K562 (cell line): ENCODE results near the gene PPT1. TPM values are rescaled to one million over a fixed set of nuclear protein-coding genes. Genes with fewer than 3 reads are reported as not detected.
A peak's percentile ranks its signal among the peaks of the same experiment; 100 is the strongest.

Experiments used
- ATAC-seq: fragments of 200-7000 bp; cut with Tn5 transposase; 3 replicates; pipeline ENCODE4 v1.9.1; 2020; ENCODE audit warnings: moderate library complexity
- BruUV-seq: library from RNA; stranded (reverse); fragments of 400-500 nt; replicated peaks from 2 replicates; lab custom pipeline; 2021; lab: Mats Ljungman, UMichigan
- CTCF ChIA-PET: fragments of 300-600 bp; formaldehyde crosslinking; extraction: SDS; loops from one replicate; lab custom pipeline; 2021; ENCODE audit warnings: low intra/inter-chr PET ratio; lab: Yijun Ruan, JAX
- POLR2A ChIA-PET: fragments of 300-600, 350-650 bp; sonication (Branson Sonifier 250); formaldehyde crosslinking; extraction: SDS; loops from one replicate; lab custom pipeline; 2021; ENCODE audit warnings: antibody characterized with exemption, inconsistent platforms; lab: Yijun Ruan, JAX
- DNase-seq, 4 experiments: peaks; one replicate each; pipeline versions ENCODE4 v3.0.0 to v3.0.0-alpha.2; 2011 to 2018; ENCODE audit warnings: low spot score in 3 of 4, mixed read lengths in 3 of 4; ENCODE audit errors: extremely low read depth in 1 of 4
- FAIRE-seq: peaks from 2 replicates; lab custom pipeline; 2011; peaks lifted over from hg19 to GRCh38; lab: Jason Lieb, UNC
- H2AFZ ChIP-seq: 2 replicates; pipeline ENCODE4 v1.6.0; 2011; ENCODE audit warnings: low read depth, low read length, control low read depth, inconsistent platforms
- H3K27ac ChIP-seq: fragments of 200-600 bp; 3 replicates; pipeline ENCODE4 v1.8.0; 2011; ENCODE audit warnings: low read depth, mild to moderate bottlenecking, control low read depth, inconsistent platforms, low read length, moderate library complexity, mixed read lengths; ENCODE audit errors: extremely low read depth
- H3K27me3 ChIP-seq, 2 experiments: fragments of 300-600 bp in 1 of 2; 2 replicates in 1 of 2; 3 replicates in 1 of 2; pipeline versions ENCODE4 v1.6.0 to v1.8.0; 2011; ENCODE audit warnings: inconsistent platforms in 2 of 2, low read length in 2 of 2, mild to moderate bottlenecking in 1 of 2, mixed read lengths in 1 of 2, moderate library complexity in 1 of 2; ENCODE audit not compliant: control insufficient read depth in 2 of 2, insufficient read depth in 2 of 2
- H3K36me3 ChIP-seq: fragments of 300-600 bp; 3 replicates; pipeline ENCODE4 v1.8.0; 2011; ENCODE audit warnings: mild to moderate bottlenecking, low read length, inconsistent platforms; ENCODE audit not compliant: control insufficient read depth, insufficient read depth
- H3K4me1 ChIP-seq, 2 experiments: fragments of 200-600 bp in 1 of 2; replicated peaks in 1 of 2; 2 replicates in 1 of 2; 3 replicates in 1 of 2; pipeline versions ENCODE4 v1.5.1 to v1.8.0; 2011; ENCODE audit warnings: inconsistent platforms in 2 of 2, low read length in 2 of 2, mild to moderate bottlenecking in 1 of 2, mixed read lengths in 1 of 2, moderate library complexity in 1 of 2; ENCODE audit not compliant: control insufficient read depth in 2 of 2, insufficient read depth in 2 of 2
- H3K4me2 ChIP-seq: 2 replicates; pipeline ENCODE4 v1.6.1; 2011; ENCODE audit warnings: low read length, control low read depth, inconsistent platforms, mixed read lengths; ENCODE audit not compliant: insufficient read depth
- H3K4me3 ChIP-seq: fragments of 200-600 bp; sonication (generic), shearing (Covaris generic); 2 replicates; pipeline ENCODE4 v1.5.1; 2016; ENCODE audit warnings: control low read depth, inconsistent platforms
- H3K79me2 ChIP-seq: fragments of 200-600 bp; 3 replicates; pipeline ENCODE4 v1.8.0; 2011; ENCODE audit warnings: low read length, inconsistent platforms; ENCODE audit not compliant: control insufficient read depth, insufficient read depth
- H3K9ac ChIP-seq, 2 experiments: 2 replicates each; pipeline versions ENCODE4 v1.6.0 to v1.6.1; 2011; ENCODE audit warnings: low read depth in 2 of 2, low read length in 2 of 2, control low read depth in 1 of 2, inconsistent platforms in 1 of 2, mild to moderate bottlenecking in 1 of 2, mixed read lengths in 1 of 2; ENCODE audit not compliant: insufficient read depth in 1 of 2
- H3K9me1 ChIP-seq: one replicate; pipeline ENCODE4 v1.6.0; 2011; ENCODE audit warnings: inconsistent platforms, mild to moderate bottlenecking, low read length, moderate library complexity; ENCODE audit not compliant: control insufficient read depth, insufficient read depth
- H3K9me3 ChIP-seq: replicated peaks from 2 replicates; pipeline ENCODE4 v1.5.1; 2011; ENCODE audit warnings: low read depth, low read length, inconsistent platforms; ENCODE audit not compliant: control insufficient read depth, insufficient read depth
- H4K20me1 ChIP-seq: replicated peaks from 2 replicates; pipeline ENCODE4 v1.6.1; 2011; ENCODE audit warnings: low read length, inconsistent platforms, mixed read lengths; ENCODE audit not compliant: control insufficient read depth, insufficient read depth
- CAMTA2 ChIP-seq: fragments of 250-450 bp; sonication (Bioruptor Pico); conservative IDR thresholded peaks from 2 replicates; pipeline ENCODE4 v1.5.1; 2022
- CBFB ChIP-seq: sonication (generic); formaldehyde crosslinking; IDR thresholded peaks from 2 replicates; pipeline ENCODE4 v1.4.0; 2020; ENCODE audit warnings: mild to moderate bottlenecking, missing genetic modification reagents
- CBX3 ChIP-seq, 2 experiments: IDR thresholded peaks; 1 replicate in 1 of 2; 2 replicates in 1 of 2; pipeline ENCODE4 v1.6.1; 2012; ENCODE audit warnings: inconsistent platforms in 2 of 2, low read length in 2 of 2, borderline replicate concordance in 1 of 2, control low read depth in 1 of 2
- DDX20 ChIP-seq: fragments of 450-650 bp; IDR thresholded peaks from 2 replicates; pipeline ENCODE4 v1.6.1; 2016; ENCODE audit warnings: missing genetic modification characterization, low read depth, mild to moderate bottlenecking, missing compliant biosample characterization, moderate library complexity
- E2F5 ChIP-seq: sonication (generic); formaldehyde crosslinking; IDR thresholded peaks from 2 replicates; pipeline ENCODE4 v1.8.0; 2022; ENCODE audit warnings: mild to moderate bottlenecking, missing genetic modification reagents
- ILF3 ChIP-seq: fragments of 450-650 bp; IDR thresholded peaks from 2 replicates; pipeline ENCODE4 v1.6.1; 2018; ENCODE audit warnings: antibody characterized with exemption, mild to moderate bottlenecking, moderate library complexity, borderline replicate concordance
- KLF13 ChIP-seq: fragments of 450-650 bp; IDR thresholded peaks from 2 replicates; pipeline ENCODE4 v1.6.1; 2016; ENCODE audit warnings: missing genetic modification characterization, low read depth, mild to moderate bottlenecking, missing compliant biosample characterization, moderate library complexity, borderline replicate concordance
- NFATC3 ChIP-seq: fragments of 450-650 bp; IDR thresholded peaks from 2 replicates; pipeline ENCODE4 v1.6.1; 2017; ENCODE audit warnings: mild to moderate bottlenecking
- NR2C1 ChIP-seq, 2 experiments: fragments of 450-650 bp; IDR thresholded peaks; 2 replicates each; pipeline ENCODE4 v1.6.1; 2017; ENCODE audit warnings: mild to moderate bottlenecking in 2 of 2, antibody characterized with exemption in 1 of 2, inconsistent platforms in 1 of 2, missing compliant biosample characterization in 1 of 2, missing genetic modification characterization in 1 of 2
- PBX2 ChIP-seq, 2 experiments: IDR thresholded peaks in 1 of 2; conservative IDR thresholded peaks in 1 of 2; 2 replicates each; pipeline ENCODE4 v1.6.1; 2016; ENCODE audit warnings: low read depth in 2 of 2, mild to moderate bottlenecking in 1 of 2, missing compliant biosample characterization in 1 of 2, missing genetic modification characterization in 1 of 2, moderate library complexity in 1 of 2
- PHB ChIP-seq: fragments of 250-450 bp; sonication (Bioruptor Pico); IDR thresholded peaks from 2 replicates; pipeline ENCODE4 v1.5.0; 2021
- PREB ChIP-seq: sonication (generic); formaldehyde crosslinking; IDR thresholded peaks from 2 replicates; pipeline ENCODE4 v1.8.1; 2023; ENCODE audit warnings: mild to moderate bottlenecking, missing genetic modification reagents
- SLC30A9 ChIP-seq: fragments of 250-450 bp; sonication (Bioruptor Pico); IDR thresholded peaks from 2 replicates; pipeline ENCODE4 v1.8.0; 2022; ENCODE audit warnings: mild to moderate bottlenecking, moderate library complexity
- SP1 ChIP-seq: sonication (generic); formaldehyde crosslinking; IDR thresholded peaks from 2 replicates; pipeline ENCODE4 v1.8.1; 2022; ENCODE audit warnings: mild to moderate bottlenecking, missing genetic modification reagents
- STAG1 ChIP-seq: sonication (generic); formaldehyde crosslinking; IDR thresholded peaks from 2 replicates; pipeline ENCODE4 v1.5.0; 2020; ENCODE audit warnings: missing genetic modification reagents, borderline replicate concordance
- TEAD1 ChIP-seq, 2 experiments: fragments of 450-650 bp in 1 of 2; sonication (generic) in 1 of 2; formaldehyde crosslinking; IDR thresholded peaks; 2 replicates each; pipeline versions ENCODE4 v1.4.0 to v1.8.0; 2020 to 2022; ENCODE audit warnings: mild to moderate bottlenecking in 2 of 2, missing genetic modification reagents in 1 of 2
- ZFP30 ChIP-seq: fragments of 250-450 bp; sonication (Bioruptor Pico); IDR thresholded peaks from 2 replicates; pipeline ENCODE4 v1.8.0; 2022; ENCODE audit warnings: moderate library complexity, mild to moderate bottlenecking, inconsistent platforms, borderline replicate concordance
- ZFPM2 ChIP-seq: fragments of 250-450 bp; sonication (Bioruptor Pico); IDR thresholded peaks from 2 replicates; pipeline ENCODE4 v1.5.1; 2022; ENCODE audit warnings: mild to moderate bottlenecking
- WGBS: fragments of 100-300 bp; shearing (Covaris generic); methylation state at CpG from one replicate; pipeline ENCODE4 v1.1.6; 2016; ENCODE audit warnings: low coverage, mixed read lengths; ENCODE audit not compliant: insufficient coverage; ENCODE audit errors: missing lambda C conversion rate; 5-methylcytosine and 5-hydroxymethylcytosine counted together
- in situ Hi-C: fragments of 300-500 bp; cut with MboI; formaldehyde crosslinking; loops from 4 replicates; pipeline ENCODE4 v1.15.0; 2018; ENCODE audit warnings: inconsistent platforms, mixed read lengths
- intact Hi-C: fragments of 100-400 bp; cut with micrococcal nuclease; formaldehyde crosslinking; loops from 2 replicates; pipeline ENCODE4 v1.14.2; 2022
- polyA plus RNA-seq, 8 experiments: library from polyadenylated mRNA; depleted of rRNA in 4 of 8; stranded (reverse) in 5 of 8; unstranded in 3 of 8; fragments of >200 nt; fragmentation: Nextera tagmentation in 2 of 8; fragmentation: Illumina TruSeq in 1 of 8; extraction: Ambion mirVana in 2 of 8; extraction: Trizol in 1 of 8; gene quantifications; 2 replicates each; pipeline versions ENCODE4 v1.2.1 to v1.2.3, GENCODE V29; 2011 to 2014; ENCODE audit warnings: inconsistent platforms in 1 of 8, missing spikeins in 1 of 8
- total RNA-seq, 7 experiments: library from RNA; depleted of rRNA in 6 of 7; stranded (reverse); fragments of >200 nt in 6 of 7; fragmentation: Illumina TruSeq in 2 of 7; extraction: Trizol in 2 of 7; gene quantifications; 2 replicates each; pipeline versions ENCODE4 v1.2.1 to v1.2.3, GENCODE V29; 2011 to 2021; ENCODE audit warnings: low replicate concordance in 1 of 7

The PPT1 gene
- total and polyA plus RNA-seq, 9 of the 15 experiments (the other 6 are each of a cell fraction or from before 2014, with no cell fraction given), result 72.2 to 285 (median 143) TPM

DNA sequence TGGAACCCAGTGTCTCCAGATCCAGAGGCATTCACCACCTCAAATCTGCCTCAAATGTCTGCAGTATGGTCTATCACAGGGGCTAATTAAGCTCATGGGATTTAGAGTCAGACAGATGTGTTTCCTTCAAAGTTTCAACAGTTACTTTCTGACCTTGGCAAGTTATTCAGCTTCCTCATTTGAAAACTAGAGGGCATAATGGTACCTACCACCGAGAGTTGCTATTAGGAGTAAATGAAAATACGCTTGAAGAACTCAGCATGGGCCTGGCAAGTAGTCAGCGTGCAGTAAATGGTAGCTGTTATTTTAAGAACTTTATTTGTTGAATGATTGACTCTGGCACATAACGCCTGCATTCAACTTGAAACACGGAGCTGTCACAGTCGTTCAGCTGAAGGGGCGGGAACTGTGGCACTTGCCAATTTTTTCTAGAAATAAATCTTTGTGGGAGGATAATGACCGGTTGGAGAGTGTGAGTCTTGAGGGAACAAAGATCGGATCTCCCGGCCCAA lies 57.8 kb downstream of the PPT1 start:
- no peak for ATAC-seq
- no peak for FAIRE-seq
- no peaks in the 10 kb centered on the region; the same call in 1 of the 2 replicates for H4K20me1 ChIP-seq
- intact Hi-C loops (no loop called here), in situ Hi-C loops (no loop called here)
- DNase-seq, result no peak
- 2% methylated on average over 10 of the region's 10 CpGs for WGBS
- no TSS peak for BruUV-seq
- peaks cover 38% of the 10 kb centered on the region for H3K79me2 ChIP-seq
- ChIA-PET POLR2A (interaction anchor here (0.6 to 6.2 kb wide), 15 partner anchors 10 to 1326 kb away, joined by 3 to 72 read pairs (median 3); partner anchors contain the start of gene MYCL), CTCF (no interaction called here)
- peaks cover 35 to 62% of the 10 kb centered on the region in 2 experiments for H3K4me1 ChIP-seq
- H3K9me1 ChIP-seq, result no peaks in the 10 kb centered on the region
- peak overlapping the region; percentile 99 for H3K27ac ChIP-seq
- H3K36me3 ChIP-seq, result peaks cover 24% of the 10 kb centered on the region
- peak overlapping the region; percentile 99 for H3K9ac ChIP-seq
- H3K4me2 ChIP-seq, result peak overlapping the region; percentile 97
- peak overlapping the region; percentile 91 for H3K4me3 ChIP-seq
- H2AFZ ChIP-seq, result peak overlapping the region; percentile 64
- no peaks in the 10 kb centered on the region for H3K27me3 ChIP-seq
- H3K9me3 ChIP-seq, result no peaks in the 10 kb centered on the region
- TF ChIP-seq STAG1 (CRISPR knock-in tag) (no peak), PREB (CRISPR knock-in tag) (peak; percentile 43; the same call in 1 of the 2 replicates), ILF3 (0 out of 2 replicates have a peak, but pooled peaks have one; percentile 29), NR2C1 (IDR thresholded peaks at IDR 0.05) (no peak), NR2C1 (tag; IDR thresholded peaks at IDR 0.05) (0 out of 2 replicates have a peak, but pooled peaks have one; percentile 12), DDX20 (peak; percentile 63), PBX2 (CRISPR knock-in tag; IDR thresholded peaks at IDR 0.05; ENCODE audit: low read depth) (no peak), PBX2 (tag; conservative IDR thresholded peaks at IDR 0.05; ENCODE audit: low read depth) (peak; percentile 81), PHB (CRISPR knock-in tag) (peak; percentile 33; the same call in 1 of the 2 replicates), CAMTA2 (CRISPR knock-in tag) (no peak), CBX3 (IDR thresholded peaks at IDR 0.05; ENCODE audit: borderline replicate concordance in 1 of 2, low read length in 2 of 2) (no peak; a peak in 1 of 3 replicates), ZFP30 (CRISPR knock-in tag) (no peak), KLF13 (tag) (no peak), E2F5 (CRISPR knock-in tag) (no peak), NFATC3 (no peak), CBFB (CRISPR knock-in tag) (no peak), SP1 (no peak), ZFPM2 (CRISPR knock-in tag) (no peak), TEAD1 (CRISPR knock-in tag; IDR thresholded peaks at IDR 0.05) (no peak), SLC30A9 (CRISPR knock-in tag) (no peak)
